Measurements from ENCODE around the gene CD22.

DNA sequence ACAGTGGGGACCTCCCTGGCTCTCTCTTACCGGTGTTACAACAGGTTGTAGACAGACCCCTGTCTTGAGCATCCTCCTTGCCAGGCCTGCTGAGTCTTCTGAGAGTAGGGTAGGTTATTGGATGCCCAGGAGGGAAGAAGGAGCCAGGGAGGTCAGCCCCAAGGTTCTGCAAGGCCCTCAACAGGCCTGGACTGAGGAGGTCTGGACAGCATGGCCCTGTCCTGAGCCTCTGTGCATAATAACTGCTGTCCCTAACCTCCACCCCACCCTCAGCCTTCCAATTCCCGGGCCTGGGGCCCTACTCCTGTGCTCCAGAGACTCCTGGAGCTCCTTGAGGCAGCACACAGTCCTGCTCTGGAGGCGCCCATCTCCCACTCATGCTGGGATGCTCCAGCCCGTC lies 336 bp downstream of the CD22 start:
- TF ChIP-seq, protein P1, sequence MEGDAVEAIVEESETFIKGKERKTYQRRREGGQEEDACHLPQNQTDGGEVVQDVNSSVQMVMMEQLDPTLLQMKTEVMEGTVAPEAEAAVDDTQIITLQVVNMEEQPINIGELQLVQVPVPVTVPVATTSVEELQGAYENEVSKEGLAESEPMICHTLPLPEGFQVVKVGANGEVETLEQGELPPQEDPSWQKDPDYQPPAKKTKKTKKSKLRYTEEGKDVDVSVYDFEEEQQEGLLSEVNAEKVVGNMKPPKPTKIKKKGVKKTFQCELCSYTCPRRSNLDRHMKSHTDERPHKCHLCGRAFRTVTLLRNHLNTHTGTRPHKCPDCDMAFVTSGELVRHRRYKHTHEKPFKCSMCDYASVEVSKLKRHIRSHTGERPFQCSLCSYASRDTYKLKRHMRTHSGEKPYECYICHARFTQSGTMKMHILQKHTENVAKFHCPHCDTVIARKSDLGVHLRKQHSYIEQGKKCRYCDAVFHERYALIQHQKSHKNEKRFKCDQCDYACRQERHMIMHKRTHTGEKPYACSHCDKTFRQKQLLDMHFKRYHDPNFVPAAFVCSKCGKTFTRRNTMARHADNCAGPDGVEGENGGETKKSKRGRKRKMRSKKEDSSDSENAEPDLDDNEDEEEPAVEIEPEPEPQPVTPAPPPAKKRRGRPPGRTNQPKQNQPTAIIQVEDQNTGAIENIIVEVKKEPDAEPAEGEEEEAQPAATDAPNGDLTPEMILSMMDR (IDR thresholded peaks at IDR 0.05; ENCODE audit: extremely low read depth in 1 of 2, insufficient read depth in 1 of 2, low read depth in 1 of 2, low read length in 2 of 2), result no peak
- no peak for TF ChIP-seq POLR2A (IDR thresholded peaks at IDR 0.05; ENCODE audit: low read depth, low read length)
